Activated CD4-positive, CD25-positive, alpha-beta regulatory T cell treated with anti-CD3 and anti-CD28 coated beads, Interleukin-2, amount 50 U/mL, for 16 hours (primary cell): ENCODE measurements around the gene ALDH16A1.

Experiments used
- DNase-seq: peaks from one replicate; pipeline ENCODE4 v3.0.0-alpha.2; 2020; ENCODE audit warnings: low read depth, low spot score

Gene ALDH16A1

GRCh38 chr19:49488046-49488862 is 35.2 kb downstream of the ALDH16A1 start:
- DNase-seq: no peak

- no peak for DNase-seq
Observed at GRCh38 chr19:49488863-49489537, 36.0 kb downstream of the ALDH16A1 start.

- DNase-seq: no peak
Observed at GRCh38 chr19:49489601-49490167, 36.7 kb downstream of the ALDH16A1 start.

GRCh38 chr19:49490287-49491029 is 37.4 kb downstream of the ALDH16A1 start:
- no peak for DNase-seq

GRCh38 chr19:49491030-49491803 is 38.2 kb downstream of the ALDH16A1 start:
- no peak for DNase-seq

- no peak for DNase-seq
Observed at GRCh38 chr19:49491804-49492572, 39.0 kb downstream of the ALDH16A1 start.

GRCh38 chr19:49492573-49493405 is 39.8 kb downstream of the ALDH16A1 start:
- DNase-seq: no peak

GRCh38 chr19:49496574-49497008 is 43.6 kb downstream of the ALDH16A1 start:
- DNase-seq: no peak

- DNase-seq: peak; percentile 62
Observed at GRCh38 chr19:49497047-49497788, 44.2 kb downstream of the ALDH16A1 start.

- no peak for DNase-seq
Observed at GRCh38 chr19:49497789-49498103, 44.7 kb downstream of the ALDH16A1 start.

GRCh38 chr19:49498475-49498874 is 45.5 kb downstream of the ALDH16A1 start:
- no peak for DNase-seq

GRCh38 chr19:49499030-49499670 is 46.1 kb downstream of the ALDH16A1 start:
- DNase-seq: no peak

GRCh38 chr19:49502866-49503581 is 50.0 kb downstream of the ALDH16A1 start:
- no peak for DNase-seq

GRCh38 chr19:49503582-49503962 is 50.5 kb downstream of the ALDH16A1 start:
- no peak for DNase-seq

GRCh38 chr19:49506575-49507105 is 53.6 kb downstream of the ALDH16A1 start:
- DNase-seq: peak; percentile 61

GRCh38 chr19:49507803-49508494 is 54.9 kb downstream of the ALDH16A1 start:
- DNase-seq: no peak
